Central memory CD8-positive, alpha-beta T cell (primary cell): Measurements from ENCODE around the gene OR13C8.
"Not testable (repeated sequence)": the region's sequence is repeated elsewhere in the genome, so short reads cannot be mapped to it uniquely, and the experiment has no call there.

Experiments used
- ATAC-seq: fragments of 150-1000 bp; cut with Tn5 transposase; replicated peaks from 2 replicates; pipeline ENCODE4 v1.10.0; 2022; ENCODE audit warnings: mild to moderate bottlenecking, moderate FRiP score, moderate number of reproducible peaks; ENCODE audit not compliant: poor library complexity, severe bottlenecking; ENCODE audit errors: extremely low read depth
- DNase-seq, 2 donors: peaks; one replicate each; pipeline ENCODE4 v3.0.0; 2021; ENCODE audit warnings: low spot score in 2 of 2
- H3K27ac Mint-ChIP-seq: one replicate; pipeline ENCODE4 v1.8.0; 2022; ENCODE audit warnings: low read depth, mild to moderate bottlenecking, moderate library complexity, mixed read lengths
- H3K27me3 Mint-ChIP-seq: one replicate; pipeline ENCODE4 v1.8.0; 2022; ENCODE audit warnings: mixed read lengths
- H3K36me3 Mint-ChIP-seq: one replicate; pipeline ENCODE4 v1.8.0; 2022; ENCODE audit warnings: mild to moderate bottlenecking, moderate library complexity, mixed read lengths; ENCODE audit not compliant: insufficient read depth
- H3K4me1 Mint-ChIP-seq: one replicate; pipeline ENCODE4 v1.8.0; 2022; ENCODE audit warnings: mixed read lengths
- H3K4me3 Mint-ChIP-seq: one replicate; pipeline ENCODE4 v1.8.0; 2022; ENCODE audit warnings: mild to moderate bottlenecking, moderate library complexity, mixed read lengths
- H3K9me3 Mint-ChIP-seq: one replicate; pipeline ENCODE4 v1.8.0; 2022; ENCODE audit warnings: mixed read lengths

The OR13C8 gene, protein sequence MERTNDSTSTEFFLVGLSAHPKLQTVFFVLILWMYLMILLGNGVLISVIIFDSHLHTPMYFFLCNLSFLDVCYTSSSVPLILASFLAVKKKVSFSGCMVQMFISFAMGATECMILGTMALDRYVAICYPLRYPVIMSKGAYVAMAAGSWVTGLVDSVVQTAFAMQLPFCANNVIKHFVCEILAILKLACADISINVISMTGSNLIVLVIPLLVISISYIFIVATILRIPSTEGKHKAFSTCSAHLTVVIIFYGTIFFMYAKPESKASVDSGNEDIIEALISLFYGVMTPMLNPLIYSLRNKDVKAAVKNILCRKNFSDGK

DNA sequence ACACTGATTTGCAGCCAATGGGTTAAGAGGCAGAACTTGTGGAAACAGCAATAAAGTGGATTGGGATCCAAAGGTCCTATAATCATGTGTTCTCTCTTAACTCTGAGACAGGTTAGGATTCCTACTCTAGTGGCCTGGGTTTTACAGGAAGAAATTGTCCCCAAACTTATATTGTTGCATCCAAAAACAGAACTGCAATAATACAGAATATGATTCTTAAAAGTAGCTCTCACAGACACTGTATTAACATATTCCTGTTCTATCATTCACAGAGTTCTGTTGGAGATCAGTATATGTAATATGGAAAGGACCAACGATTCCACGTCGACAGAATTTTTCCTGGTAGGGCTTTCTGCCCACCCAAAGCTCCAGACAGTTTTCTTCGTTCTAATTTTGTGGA, at the start of gene OR13C8:
Gene OR13C8 (plus strand): TSS at position 301 of the 400 bp plus-strand sequence. CDS start 0 bp downstream, at position 301.
- Mint-ChIP-seq H3K4me3 (no peak within 1 kb of the TSS), H3K27me3 (no peaks in the 10 kb centered on the region), H3K4me1 (no peaks in the 10 kb centered on the region), H3K9me3 (peaks cover 16% of the 10 kb centered on the region), H3K27ac (no peak within 1 kb of the TSS), H3K36me3 (no peaks in the 10 kb centered on the region)
- no peak for DNase-seq
- ATAC-seq: no peak

DNA sequence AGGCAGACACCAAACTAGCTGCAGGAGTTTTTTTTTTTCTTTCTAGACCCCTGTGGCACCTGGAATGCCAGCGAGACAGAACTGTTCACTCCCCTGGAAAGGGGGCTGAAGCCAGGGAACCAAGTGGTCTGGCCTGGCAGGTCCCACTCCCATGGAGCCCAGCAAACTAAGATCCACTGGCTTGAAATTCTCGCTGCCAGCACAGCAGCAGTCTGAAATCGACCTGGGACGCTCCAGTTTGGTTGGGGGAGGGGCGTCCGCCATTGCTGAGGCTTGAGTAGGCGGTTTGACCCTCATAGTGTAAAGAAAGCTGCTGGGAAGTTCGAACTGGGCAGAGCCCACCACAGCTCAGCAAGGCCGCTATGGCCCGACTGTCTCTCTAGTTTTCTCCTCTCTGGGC, 48.7 kb upstream of the OR13C8 start:
- not testable (repeated sequence) for DNase-seq, H3K9me3 Mint-ChIP-seq, ATAC-seq, H3K4me1 Mint-ChIP-seq, H3K27me3 Mint-ChIP-seq, H3K4me3 Mint-ChIP-seq, H3K27ac Mint-ChIP-seq, H3K36me3 Mint-ChIP-seq

DNA sequence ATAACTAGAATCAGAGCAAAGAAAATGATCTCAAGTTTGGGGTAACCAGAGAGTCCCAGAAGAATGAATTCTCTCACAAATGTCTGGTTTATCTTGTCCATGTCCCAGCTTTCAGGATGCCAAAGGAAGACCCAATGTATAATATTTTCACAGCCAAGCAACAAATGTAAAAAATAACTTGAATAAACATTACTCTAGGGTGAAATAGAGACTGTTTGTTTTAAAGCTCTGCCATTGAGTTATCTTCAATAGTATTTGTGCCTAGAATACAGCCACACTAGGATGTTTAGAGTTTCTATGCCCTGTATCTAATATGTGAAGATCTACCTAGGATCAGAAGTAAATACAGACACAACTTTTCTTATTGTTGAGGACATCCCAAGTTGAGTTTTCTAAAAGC, 41.9 kb upstream of the OR13C8 start, which contains the start of gene OR13C4:
Gene OR13C4 (minus strand): TSS at position 101 of the 400 bp plus-strand sequence. CDS start 0 bp downstream, at position 101.
- Mint-ChIP-seq H3K27ac (no peak within 1 kb of the TSS), H3K4me3 (no peak within 1 kb of the TSS), H3K27me3 (no peaks in the 10 kb centered on the region), H3K9me3 (peaks cover 13% of the 10 kb centered on the region), H3K4me1 (no peaks in the 10 kb centered on the region), H3K36me3 (no peaks in the 10 kb centered on the region)
- ATAC-seq: no peak
- no peak for DNase-seq

DNA sequence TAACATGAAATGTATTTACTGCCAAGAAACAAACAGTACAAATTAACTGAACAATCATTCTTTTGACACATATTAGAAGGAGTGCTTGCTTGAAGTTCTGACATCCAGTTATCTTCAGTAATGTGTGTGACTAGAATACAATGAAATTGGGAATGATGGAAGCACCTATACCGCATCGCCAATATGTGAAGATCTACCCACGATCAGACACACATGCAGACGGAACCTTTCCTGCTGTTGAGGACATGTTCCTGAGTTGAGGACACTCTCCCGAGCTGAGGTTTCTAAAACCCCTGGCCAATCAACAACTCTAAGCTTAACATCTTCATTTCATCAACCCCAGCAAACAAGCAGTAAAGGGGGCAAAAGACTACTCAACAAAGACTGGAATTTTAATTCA, 32.2 kb upstream of the OR13C8 start, which contains the start of gene OR13C3:
Gene OR13C3 (minus strand): TSS at position 101 of the 400 bp plus-strand sequence. CDS start 133 bp downstream, outside the sequence.
- Mint-ChIP-seq H3K27ac (no peak within 1 kb of the TSS), H3K4me1 (no peaks in the 10 kb centered on the region), H3K27me3 (no peaks in the 10 kb centered on the region), H3K9me3 (peaks cover 12% of the 10 kb centered on the region), H3K36me3 (no peaks in the 10 kb centered on the region), H3K4me3 (no peak within 1 kb of the TSS)
- DNase-seq (no peak), ATAC-seq (no peak)

DNA sequence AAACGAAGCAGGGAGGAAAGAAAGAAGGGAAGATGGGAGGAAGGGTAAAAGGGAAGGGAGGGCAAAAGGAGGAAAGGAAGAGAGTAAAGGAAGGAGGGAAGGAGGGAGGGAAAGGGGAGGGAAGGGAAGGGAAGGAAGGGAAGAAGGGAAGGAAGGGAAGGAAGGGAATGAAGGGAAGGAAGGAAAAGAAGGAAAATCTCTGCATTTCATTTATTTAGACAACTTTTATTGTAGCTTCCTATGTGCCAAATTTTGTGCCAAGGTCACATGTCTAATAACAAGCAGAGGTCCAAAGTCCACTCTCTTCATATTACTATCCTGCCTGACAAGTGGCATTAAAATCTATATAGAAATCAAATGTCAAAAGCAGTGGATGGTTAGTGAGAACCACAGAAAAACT, 29.7 kb upstream of the OR13C8 start:
- Mint-ChIP-seq H3K36me3 (no peaks in the 10 kb centered on the region), H3K4me1 (no peaks in the 10 kb centered on the region), H3K27me3 (no peaks in the 10 kb centered on the region), H3K27ac (no peak overlapping the region), H3K9me3 (peaks cover 12% of the 10 kb centered on the region), H3K4me3 (no peak overlapping the region)
- no peak for DNase-seq
- no peak for ATAC-seq

DNA sequence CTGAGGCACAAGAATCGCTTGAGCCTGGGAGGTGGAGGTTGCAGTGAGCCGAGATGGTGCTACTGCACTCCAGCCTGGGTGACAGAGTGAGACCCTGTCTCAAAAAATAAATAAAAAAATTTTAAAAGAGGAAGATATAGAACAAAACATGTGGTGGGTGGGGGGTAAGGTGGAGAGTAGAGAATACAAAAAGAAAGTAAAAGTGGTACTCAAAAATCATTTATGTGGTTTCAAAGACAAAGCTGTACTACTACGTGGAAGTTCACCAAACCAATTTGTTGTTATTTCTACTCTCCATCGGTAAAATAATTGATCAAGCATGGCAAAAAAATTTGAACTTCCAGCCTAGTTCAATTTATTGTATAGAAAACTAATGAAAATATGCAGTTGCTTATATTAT, 24.3 kb upstream of the OR13C8 start:
- H3K4me3 Mint-ChIP-seq: no peak overlapping the region
- no peaks in the 10 kb centered on the region for H3K9me3 Mint-ChIP-seq
- no peaks in the 10 kb centered on the region for H3K27me3 Mint-ChIP-seq
- ATAC-seq (no peak), DNase-seq (no peak)
- H3K4me1 Mint-ChIP-seq: no peaks in the 10 kb centered on the region
- no peak overlapping the region for H3K27ac Mint-ChIP-seq
- H3K36me3 Mint-ChIP-seq: no peaks in the 10 kb centered on the region

DNA sequence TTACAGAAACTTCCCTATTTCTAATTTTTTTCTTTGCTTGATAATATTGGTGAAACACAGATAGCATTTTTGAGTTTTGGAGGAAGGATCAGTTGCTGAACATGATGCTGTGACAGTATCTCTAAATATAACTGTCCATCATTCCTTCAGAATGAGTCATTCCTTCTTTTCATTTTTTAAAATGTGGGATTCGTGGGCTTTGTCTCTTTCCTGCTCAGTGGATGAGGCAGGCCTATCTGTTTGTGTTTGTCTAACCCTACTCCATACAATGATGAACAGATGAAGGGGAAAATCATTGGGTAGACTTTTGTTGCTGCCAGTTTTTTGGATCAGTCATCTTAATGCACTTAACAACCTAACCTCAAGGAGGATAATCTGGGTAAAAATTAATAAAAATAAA, 15.7 kb upstream of the OR13C8 start:
- H3K27ac Mint-ChIP-seq: no peak overlapping the region
- ATAC-seq (no peak), DNase-seq (no peak)
- no peaks in the 10 kb centered on the region for H3K4me1 Mint-ChIP-seq
- H3K9me3 Mint-ChIP-seq: peaks cover 11% of the 10 kb centered on the region
- no peaks in the 10 kb centered on the region for H3K36me3 Mint-ChIP-seq
- H3K4me3 Mint-ChIP-seq: no peak overlapping the region
- H3K27me3 Mint-ChIP-seq: no peaks in the 10 kb centered on the region

DNA sequence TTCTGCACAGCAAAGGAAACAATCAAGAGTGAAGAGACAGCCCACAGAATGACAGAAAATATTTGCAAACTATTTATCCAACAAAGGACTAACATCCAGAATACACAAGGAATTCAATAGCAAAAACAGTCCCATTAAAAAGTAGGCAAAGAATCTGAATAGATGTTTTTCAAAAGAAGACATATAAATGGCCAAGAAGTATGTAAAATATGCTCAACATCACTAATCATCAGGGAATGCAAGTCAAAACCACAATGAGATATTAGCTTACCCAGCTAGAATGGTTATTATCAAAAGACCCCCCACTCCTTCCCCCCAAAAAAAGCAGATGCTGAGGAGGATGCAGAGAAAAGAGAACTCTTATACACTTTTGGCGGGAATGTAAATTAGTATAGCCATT, 13.4 kb upstream of the OR13C8 start:
- H3K27me3 Mint-ChIP-seq: no peaks in the 10 kb centered on the region
- no peaks in the 10 kb centered on the region for H3K36me3 Mint-ChIP-seq
- peaks cover 14% of the 10 kb centered on the region for H3K9me3 Mint-ChIP-seq

DNA sequence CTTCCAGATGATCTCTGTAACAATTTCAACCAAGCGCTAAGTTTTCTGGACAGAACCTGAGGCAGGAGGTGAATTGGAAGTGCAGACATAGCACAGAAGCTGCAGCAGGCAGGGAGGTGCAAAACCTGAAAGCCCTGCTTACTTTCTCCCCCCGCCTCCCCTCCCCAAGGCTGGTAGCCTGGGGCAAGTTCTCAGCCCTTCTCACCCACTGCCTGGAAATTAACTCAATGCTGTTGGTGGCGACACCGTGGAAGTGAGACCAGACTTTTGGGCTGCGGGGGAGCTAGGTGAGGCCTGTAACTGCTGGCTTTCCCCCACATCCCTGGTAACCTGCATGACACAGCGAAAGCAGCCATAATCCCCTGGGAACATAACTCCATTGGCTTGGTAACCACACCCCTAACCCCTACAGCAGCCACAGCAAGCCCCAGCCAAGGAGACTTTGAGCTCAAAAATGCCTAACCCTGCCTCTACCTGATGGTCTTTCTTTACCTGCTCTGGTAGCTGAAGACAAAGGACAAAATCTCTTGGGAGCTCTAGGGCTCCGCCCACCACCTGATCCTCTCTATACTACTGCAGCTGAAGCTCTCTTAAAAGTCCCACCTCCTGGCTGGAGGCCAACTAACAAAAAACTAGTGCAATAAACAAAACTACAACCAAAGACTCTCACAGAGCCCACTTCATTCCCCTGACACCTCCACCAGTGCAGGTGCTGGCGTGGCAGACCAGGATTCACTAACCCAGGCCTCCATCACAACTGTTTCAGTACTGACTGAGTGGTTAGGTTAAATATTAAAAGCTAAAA, 11.9 kb upstream of the OR13C8 start:
- H3K27ac Mint-ChIP-seq: no peak overlapping the region
- no peak overlapping the region for H3K4me3 Mint-ChIP-seq
- H3K27me3 Mint-ChIP-seq: no peaks in the 10 kb centered on the region
- ATAC-seq (no peak), DNase-seq (no peak)
- H3K36me3 Mint-ChIP-seq: no peaks in the 10 kb centered on the region
- H3K9me3 Mint-ChIP-seq: peaks cover 14% of the 10 kb centered on the region
- H3K4me1 Mint-ChIP-seq: no peaks in the 10 kb centered on the region

More for the DNA sequence above, 13.4 kb upstream of the OR13C8 start:
- no peak overlapping the region for H3K27ac Mint-ChIP-seq
- ATAC-seq (no peak), DNase-seq (no peak)
- no peak overlapping the region for H3K4me3 Mint-ChIP-seq
- no peaks in the 10 kb centered on the region for H3K4me1 Mint-ChIP-seq

DNA sequence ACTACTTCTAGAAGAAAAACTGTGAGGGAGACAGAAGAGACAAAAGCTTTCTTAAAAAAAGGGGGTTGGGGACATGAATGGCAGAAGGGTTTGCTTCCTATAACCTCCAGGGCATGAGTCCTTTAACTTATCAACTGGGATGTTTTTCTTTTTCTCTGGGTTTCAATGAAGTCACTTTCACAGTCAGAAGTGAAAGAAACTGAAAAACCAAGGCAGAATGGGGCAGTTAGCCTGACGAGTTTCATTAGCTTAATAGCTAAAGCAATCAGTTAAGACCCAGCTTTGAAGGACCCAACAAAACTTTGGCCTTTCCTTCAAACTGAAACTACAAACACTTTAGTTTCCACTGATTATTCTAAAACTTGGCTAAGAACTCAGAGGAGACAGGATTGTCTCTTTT, 4.6 kb upstream of the OR13C8 start:
- no peaks in the 10 kb centered on the region for H3K36me3 Mint-ChIP-seq
- no peaks in the 10 kb centered on the region for H3K27me3 Mint-ChIP-seq
- peaks cover 5% of the 10 kb centered on the region for H3K9me3 Mint-ChIP-seq
- no peak for DNase-seq
- H3K4me1 Mint-ChIP-seq: no peaks in the 10 kb centered on the region
- no peak for ATAC-seq
- no peak overlapping the region for H3K27ac Mint-ChIP-seq
- H3K4me3 Mint-ChIP-seq: no peak overlapping the region

DNA sequence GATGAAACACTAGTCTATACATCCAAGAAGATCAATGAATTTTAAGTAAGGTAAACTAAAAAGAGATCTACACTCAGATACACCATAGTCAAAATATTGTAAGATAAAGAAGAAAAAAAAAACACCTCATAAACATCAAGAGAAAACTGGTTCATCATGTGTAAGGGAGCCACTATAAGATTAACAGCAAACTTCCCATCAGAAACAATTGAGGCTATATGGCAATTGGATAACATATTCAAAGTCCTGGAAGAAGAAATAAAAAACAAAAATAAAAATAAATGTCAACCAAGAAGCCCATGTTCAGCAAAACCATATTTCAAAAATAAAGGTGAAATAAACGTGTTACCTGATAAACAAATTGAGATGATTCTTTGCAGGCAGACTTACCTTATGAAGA, 3.6 kb downstream of the OR13C8 start:
- no peak overlapping the region for H3K4me3 Mint-ChIP-seq
- no peak for DNase-seq
- no peaks in the 10 kb centered on the region for H3K36me3 Mint-ChIP-seq
- H3K9me3 Mint-ChIP-seq: peaks cover 19% of the 10 kb centered on the region
- no peak for ATAC-seq
- H3K27me3 Mint-ChIP-seq: no peaks in the 10 kb centered on the region
- H3K27ac Mint-ChIP-seq: no peak overlapping the region
- no peaks in the 10 kb centered on the region for H3K4me1 Mint-ChIP-seq

DNA sequence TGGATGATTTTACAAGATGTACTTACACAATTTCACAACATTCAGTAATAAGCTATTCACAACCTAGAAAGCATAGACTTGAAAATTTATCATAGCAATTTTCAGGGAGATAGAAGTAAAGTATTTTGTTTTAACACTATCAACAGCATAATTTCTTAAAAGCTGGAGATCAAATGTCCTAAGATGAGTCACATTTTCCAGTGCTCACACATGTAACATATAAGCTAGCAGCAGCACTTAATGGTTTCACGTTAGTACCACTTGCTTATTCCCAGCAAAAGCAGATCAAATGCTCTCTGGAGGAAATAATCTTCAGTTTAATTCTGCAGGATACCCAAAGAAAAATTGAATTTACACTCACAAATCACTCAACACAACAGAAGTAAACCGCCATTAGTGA, 6.5 kb downstream of the OR13C8 start:
- Mint-ChIP-seq H3K4me3 (no peak overlapping the region), H3K27me3 (no peaks in the 10 kb centered on the region), H3K27ac (no peak overlapping the region), H3K36me3 (no peaks in the 10 kb centered on the region), H3K9me3 (peaks cover 13% of the 10 kb centered on the region), H3K4me1 (no peaks in the 10 kb centered on the region)
- no peak for DNase-seq
- ATAC-seq: no peak

DNA sequence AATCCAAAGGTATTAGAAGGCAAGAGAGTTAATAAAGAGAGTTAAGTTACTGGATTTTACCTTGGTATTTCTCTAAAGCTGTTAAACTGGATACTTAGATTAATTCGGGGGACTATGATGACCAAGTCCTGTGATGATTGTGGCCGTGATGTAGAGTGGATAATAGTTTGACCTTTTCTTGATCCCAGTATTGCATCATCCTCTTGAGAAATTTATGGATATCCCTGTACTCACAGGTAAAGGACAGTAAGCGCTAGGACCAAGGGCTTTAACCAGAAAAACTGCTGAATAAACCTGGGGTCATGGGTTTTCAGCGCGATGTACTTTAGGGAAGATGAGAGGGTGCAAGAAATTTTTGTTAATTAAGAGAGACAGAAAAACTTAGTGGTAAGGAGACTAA, 8.3 kb downstream of the OR13C8 start:
- no peak for DNase-seq
- Mint-ChIP-seq H3K9me3 (peaks cover 10% of the 10 kb centered on the region), H3K4me1 (no peaks in the 10 kb centered on the region), H3K36me3 (no peaks in the 10 kb centered on the region), H3K27ac (no peak overlapping the region), H3K27me3 (no peaks in the 10 kb centered on the region), H3K4me3 (no peak overlapping the region)
- no peak for ATAC-seq
